ENCODE measurements around the gene C2orf76.

C2orf76 gene

GRCh38 chr2:119338272-119338671, 28.4 kb downstream of the C2orf76 start:
- DNase-seq (ENCODE audit: low spot score): no peak

GRCh38 chr2:119337749-119338148, 28.9 kb downstream of the C2orf76 start:
- DNase-seq (ENCODE audit: low spot score): no peak

GRCh38 chr2:119333833-119334232, 32.8 kb downstream of the C2orf76 start:
- no peak for DNase-seq (ENCODE audit: low spot score)

GRCh38 chr2:119333360-119333759, 33.3 kb downstream of the C2orf76 start:
- DNase-seq (ENCODE audit: low spot score): no peak

- DNase-seq (ENCODE audit: low spot score): no peak
Observed at GRCh38 chr2:119332953-119333352, 33.7 kb downstream of the C2orf76 start.

- DNase-seq (ENCODE audit: low spot score): no peak
Observed at GRCh38 chr2:119327431-119327830, 39.2 kb downstream of the C2orf76 start.

GRCh38 chr2:119326938-119327337, 39.7 kb downstream of the C2orf76 start:
- no peak for DNase-seq (ENCODE audit: low spot score)

- no peak for DNase-seq (ENCODE audit: low spot score)
Observed at GRCh38 chr2:119324685-119325270, 41.9 kb downstream of the C2orf76 start.

GRCh38 chr2:119323459-119323858, 43.2 kb downstream of the C2orf76 start:
- no peak for DNase-seq (ENCODE audit: low spot score)

- no peak for DNase-seq (ENCODE audit: low spot score)
Observed at GRCh38 chr2:119319593-119319992, 47.0 kb downstream of the C2orf76 start.

GRCh38 chr2:119317554-119317953, 49.1 kb downstream of the C2orf76 start:
- DNase-seq (ENCODE audit: low spot score): no peak

- no peak for DNase-seq (ENCODE audit: low spot score)
Observed at GRCh38 chr2:119316066-119316465, 50.6 kb downstream of the C2orf76 start.

GRCh38 chr2:119315241-119315925, 51.3 kb downstream of the C2orf76 start:
- no peak for DNase-seq (ENCODE audit: low spot score)

- no peak for DNase-seq (ENCODE audit: low spot score)
Observed at GRCh38 chr2:119311831-119312230, 54.8 kb downstream of the C2orf76 start.

GRCh38 chr2:119311371-119311770, 55.3 kb downstream of the C2orf76 start:
- DNase-seq (ENCODE audit: low spot score): no peak

- DNase-seq (ENCODE audit: low spot score): no peak
Observed at GRCh38 chr2:119308793-119309330, 57.8 kb downstream of the C2orf76 start.

- DNase-seq (ENCODE audit: low spot score): no peak
Observed at GRCh38 chr2:119307419-119308140, 59.1 kb downstream of the C2orf76 start.

- DNase-seq (ENCODE audit: low spot score): no peak
Observed at GRCh38 chr2:119306196-119306590, 60.4 kb downstream of the C2orf76 start.

GRCh38 chr2:119305497-119306195, 61.0 kb downstream of the C2orf76 start:
- no peak for DNase-seq (ENCODE audit: low spot score)

- DNase-seq (ENCODE audit: low spot score): no peak
Observed at GRCh38 chr2:119304847-119305246, 61.8 kb downstream of the C2orf76 start.

GRCh38 chr2:119301413-119301812, 65.2 kb downstream of the C2orf76 start:
- DNase-seq (ENCODE audit: low spot score): no peak

GRCh38 chr2:119295688-119296375, 70.8 kb downstream of the C2orf76 start:
- DNase-seq (ENCODE audit: low spot score): no peak

Data from AG08396 (cell line).